ENCODE results near the gene VGLL2. TPM values are rescaled to one million over a fixed set of nuclear protein-coding genes. Genes with fewer than 3 reads are reported as not detected.

VGLL2 gene
- total RNA-seq, 2 experiments from 2014 or later, result not detected

GRCh38 chr6:117253785-117254184, 11.6 kb upstream of the VGLL2 start:
- H3K9me2 ChIP-seq (ENCODE audit: insufficient read depth, low read length), result no peaks in the 10 kb centered on the region
- H3K4me3 ChIP-seq (ENCODE audit: low read depth, low read length, poor library complexity, severe bottlenecking), result no peak overlapping the region
- POLR2A ChIA-PET, result interaction anchor here (2.1 kb wide), 1 partner anchor 7 kb away, joined by 7 read pairs; no protein-coding TSS in a partner anchor
- H3K9me3 ChIP-seq (ENCODE audit: low read length), result no peaks in the 10 kb centered on the region
- H2AFZ ChIP-seq (ENCODE audit: low read length), result no peak overlapping the region
- no peak for TF ChIP-seq CTCF (conservative IDR thresholded peaks at IDR 0.05; ENCODE audit: low read length)
- no peak for TF ChIP-seq EZH2phosphoT487 (IDR thresholded peaks at IDR 0.05; ENCODE audit: borderline replicate concordance, low read depth, low read length)
- no peaks in the 10 kb centered on the region for H4K20me1 ChIP-seq (ENCODE audit: insufficient read depth, low read length)
- DNase-seq (ENCODE audit: low spot score), result no peak
- CTCF ChIA-PET (ENCODE audit: unreplicated experiment), result no interaction called here
- no peak overlapping the region for H3K27ac ChIP-seq (ENCODE audit: low read depth, low read length, poor library complexity, severe bottlenecking)
- no peaks in the 10 kb centered on the region for H3K4me1 ChIP-seq (ENCODE audit: insufficient read depth, low read length, poor library complexity, severe bottlenecking)
- no peaks in the 10 kb centered on the region for H3K36me3 ChIP-seq (ENCODE audit: insufficient read depth, low read length)
- no peak overlapping the region for H3K4me2 ChIP-seq (ENCODE audit: low read length)
- H3K79me2 ChIP-seq (ENCODE audit: insufficient read depth, low read depth, low read length), result no peaks in the 10 kb centered on the region
- intact Hi-C loops (cut with micrococcal nuclease; ENCODE audit: unreplicated experiment), result no loop called here
- BruUV-seq (replicated peaks), result no TSS peak

- Histone ChIP-seq H3K9me2 (ENCODE audit: insufficient read depth, low read length) (no peaks in the 10 kb centered on the region), H4K20me1 (ENCODE audit: insufficient read depth, low read length) (no peaks in the 10 kb centered on the region), H3K27ac (ENCODE audit: low read depth, low read length, poor library complexity, severe bottlenecking) (no peak overlapping the region), H3K4me2 (ENCODE audit: low read length) (no peak overlapping the region), H3K9me3 (ENCODE audit: low read length) (no peaks in the 10 kb centered on the region), H3K4me3 (ENCODE audit: low read depth, low read length, poor library complexity, severe bottlenecking) (no peak overlapping the region), H3K4me1 (ENCODE audit: insufficient read depth, low read length, poor library complexity, severe bottlenecking) (no peaks in the 10 kb centered on the region), H2AFZ (ENCODE audit: low read length) (no peak overlapping the region), H3K79me2 (ENCODE audit: insufficient read depth, low read depth, low read length) (no peaks in the 10 kb centered on the region), H3K36me3 (ENCODE audit: insufficient read depth, low read length) (no peaks in the 10 kb centered on the region)
- POLR2A ChIA-PET, result no interaction called here
- CTCF ChIA-PET (ENCODE audit: unreplicated experiment), result no interaction called here
- TF ChIP-seq CTCF (conservative IDR thresholded peaks at IDR 0.05; ENCODE audit: low read length), result no peak
- TF ChIP-seq EZH2phosphoT487 (IDR thresholded peaks at IDR 0.05; ENCODE audit: borderline replicate concordance, low read depth, low read length), result no peak
- intact Hi-C loops (cut with micrococcal nuclease; ENCODE audit: unreplicated experiment), result no loop called here
- DNase-seq (ENCODE audit: low spot score), result no peak
- BruUV-seq (replicated peaks), result no TSS peak
Measured at GRCh38 chr6:117262799-117263198, 2.6 kb upstream of the VGLL2 start.

GRCh38 chr6:117263353-117263927, 1.9 kb upstream of the VGLL2 start:
- Histone ChIP-seq H3K4me1 (ENCODE audit: insufficient read depth, low read length, poor library complexity, severe bottlenecking) (no peaks in the 10 kb centered on the region), H3K79me2 (ENCODE audit: insufficient read depth, low read depth, low read length) (no peaks in the 10 kb centered on the region), H3K27ac (ENCODE audit: low read depth, low read length, poor library complexity, severe bottlenecking) (no peak overlapping the region), H2AFZ (ENCODE audit: low read length) (no peak overlapping the region), H3K9me3 (ENCODE audit: low read length) (no peaks in the 10 kb centered on the region), H3K9me2 (ENCODE audit: insufficient read depth, low read length) (no peaks in the 10 kb centered on the region), H4K20me1 (ENCODE audit: insufficient read depth, low read length) (no peaks in the 10 kb centered on the region), H3K4me3 (ENCODE audit: low read depth, low read length, poor library complexity, severe bottlenecking) (no peak overlapping the region), H3K4me2 (ENCODE audit: low read length) (no peak overlapping the region), H3K36me3 (ENCODE audit: insufficient read depth, low read length) (no peaks in the 10 kb centered on the region)
- intact Hi-C loops (cut with micrococcal nuclease; ENCODE audit: unreplicated experiment), result no loop called here
- no TSS peak for BruUV-seq (replicated peaks)
- TF ChIP-seq EZH2phosphoT487 (IDR thresholded peaks at IDR 0.05; ENCODE audit: borderline replicate concordance, low read depth, low read length) (no peak), CTCF (conservative IDR thresholded peaks at IDR 0.05; ENCODE audit: low read length) (no peak)
- CTCF ChIA-PET (ENCODE audit: unreplicated experiment), result no interaction called here
- POLR2A ChIA-PET, result no interaction called here
- no peak for DNase-seq (ENCODE audit: low spot score)
